ENCODE data around the gene ANKRD60.

ANKRD60 gene

GRCh38 chr20:58218665-58219341 lies 9.7 kb downstream of the ANKRD60 start:
- no peak for DNase-seq

- DNase-seq, result no peak
Measured at GRCh38 chr20:58216334-58216733, 12.1 kb downstream of the ANKRD60 start.

- DNase-seq, result no peak
Measured at GRCh38 chr20:58215116-58215515, 13.3 kb downstream of the ANKRD60 start.

GRCh38 chr20:58214310-58214709 lies 14.1 kb downstream of the ANKRD60 start:
- no peak for DNase-seq

- no peak for DNase-seq
Measured at GRCh38 chr20:58213716-58214115, 14.7 kb downstream of the ANKRD60 start.

GRCh38 chr20:58213121-58213520 lies 15.3 kb downstream of the ANKRD60 start:
- no peak for DNase-seq

- DNase-seq, result no peak
Measured at GRCh38 chr20:58212636-58213035, 15.8 kb downstream of the ANKRD60 start.

- no peak for DNase-seq
Measured at GRCh38 chr20:58210398-58210747, 18.1 kb downstream of the ANKRD60 start.

GRCh38 chr20:58209652-58210397 lies 18.6 kb downstream of the ANKRD60 start:
- DNase-seq, result peak; percentile 82

- no peak for DNase-seq
Measured at GRCh38 chr20:58208944-58209343, 19.5 kb downstream of the ANKRD60 start.

- DNase-seq, result no peak
Measured at GRCh38 chr20:58205850-58206249, 22.6 kb downstream of the ANKRD60 start.

- no peak for DNase-seq
Measured at GRCh38 chr20:58202044-58202443, 26.4 kb downstream of the ANKRD60 start.

- DNase-seq, result no peak
Measured at GRCh38 chr20:58201616-58202015, 26.8 kb downstream of the ANKRD60 start.

- no peak for DNase-seq
Measured at GRCh38 chr20:58199469-58199868, 29.0 kb downstream of the ANKRD60 start.

- DNase-seq, result no peak
Measured at GRCh38 chr20:58198901-58199355, 29.5 kb downstream of the ANKRD60 start.

GRCh38 chr20:58198384-58198783 lies 30.1 kb downstream of the ANKRD60 start:
- DNase-seq, result no peak

- DNase-seq, result no peak
Measured at GRCh38 chr20:58197185-58197469, 31.3 kb downstream of the ANKRD60 start.

- no peak for DNase-seq
Measured at GRCh38 chr20:58196402-58197184, 31.9 kb downstream of the ANKRD60 start.

- DNase-seq, result no peak
Measured at GRCh38 chr20:58195047-58195446, 33.4 kb downstream of the ANKRD60 start.

- DNase-seq, result no peak
Measured at GRCh38 chr20:58194175-58194791, 34.2 kb downstream of the ANKRD60 start.

- no peak for DNase-seq
Measured at GRCh38 chr20:58192567-58192966, 35.9 kb downstream of the ANKRD60 start.

- no peak for DNase-seq
Measured at GRCh38 chr20:58192065-58192464, 36.4 kb downstream of the ANKRD60 start.

- DNase-seq, result no peak
Measured at GRCh38 chr20:58188527-58188926, 39.9 kb downstream of the ANKRD60 start.

- DNase-seq, result no peak
Measured at GRCh38 chr20:58184984-58185383, 43.5 kb downstream of the ANKRD60 start.

All from activated CD4-positive, alpha-beta T cell treated with anti-CD3 and anti-CD28 coated beads for 1 hour (primary cell).